ENCODE data around the gene ISG15. TPM values are rescaled to one million over a fixed set of nuclear protein-coding genes. Genes with fewer than 3 reads are reported as not detected.

The ISG15 gene
- total and polyA plus RNA-seq, 2 of the 13 experiments (the other 11 are each of a cell fraction or from before 2014, with no cell fraction given) = 42.1 to 54.9 TPM

- TF ChIP-seq MED1 (CRISPR knock-in tag; IDR thresholded peaks at IDR 0.05) (no peak), TARDBP (CRISPR knock-in tag; IDR thresholded peaks at IDR 0.05) (peak; percentile 39), KLF16 (CRISPR knock-in tag; IDR thresholded peaks at IDR 0.05) (no peak), SOX13 (IDR thresholded peaks at IDR 0.05) (no peak), SOX13 (CRISPR knock-in tag; conservative IDR thresholded peaks at IDR 0.05 in 1 of 2, IDR thresholded peaks at IDR 0.05 in 1 of 2) (no peak)
- TF ChIP-seq, protein P1, sequence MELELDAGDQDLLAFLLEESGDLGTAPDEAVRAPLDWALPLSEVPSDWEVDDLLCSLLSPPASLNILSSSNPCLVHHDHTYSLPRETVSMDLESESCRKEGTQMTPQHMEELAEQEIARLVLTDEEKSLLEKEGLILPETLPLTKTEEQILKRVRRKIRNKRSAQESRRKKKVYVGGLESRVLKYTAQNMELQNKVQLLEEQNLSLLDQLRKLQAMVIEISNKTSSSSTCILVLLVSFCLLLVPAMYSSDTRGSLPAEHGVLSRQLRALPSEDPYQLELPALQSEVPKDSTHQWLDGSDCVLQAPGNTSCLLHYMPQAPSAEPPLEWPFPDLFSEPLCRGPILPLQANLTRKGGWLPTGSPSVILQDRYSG (CRISPR knock-in tag; IDR thresholded peaks at IDR 0.05) = no peak
- TF ChIP-seq, protein P2, sequence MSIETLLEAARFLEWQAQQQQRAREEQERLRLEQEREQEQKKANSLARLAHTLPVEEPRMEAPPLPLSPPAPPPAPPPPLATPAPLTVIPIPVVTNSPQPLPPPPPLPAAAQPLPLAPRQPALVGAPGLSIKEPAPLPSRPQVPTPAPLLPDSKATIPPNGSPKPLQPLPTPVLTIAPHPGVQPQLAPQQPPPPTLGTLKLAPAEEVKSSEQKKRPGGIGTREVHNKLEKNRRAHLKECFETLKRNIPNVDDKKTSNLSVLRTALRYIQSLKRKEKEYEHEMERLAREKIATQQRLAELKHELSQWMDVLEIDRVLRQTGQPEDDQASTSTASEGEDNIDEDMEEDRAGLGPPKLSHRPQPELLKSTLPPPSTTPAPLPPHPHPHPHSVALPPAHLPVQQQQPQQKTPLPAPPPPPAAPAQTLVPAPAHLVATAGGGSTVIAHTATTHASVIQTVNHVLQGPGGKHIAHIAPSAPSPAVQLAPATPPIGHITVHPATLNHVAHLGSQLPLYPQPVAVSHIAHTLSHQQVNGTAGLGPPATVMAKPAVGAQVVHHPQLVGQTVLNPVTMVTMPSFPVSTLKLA (IDR thresholded peaks at IDR 0.05) = peak; percentile 65
- TF ChIP-seq, protein P3, sequence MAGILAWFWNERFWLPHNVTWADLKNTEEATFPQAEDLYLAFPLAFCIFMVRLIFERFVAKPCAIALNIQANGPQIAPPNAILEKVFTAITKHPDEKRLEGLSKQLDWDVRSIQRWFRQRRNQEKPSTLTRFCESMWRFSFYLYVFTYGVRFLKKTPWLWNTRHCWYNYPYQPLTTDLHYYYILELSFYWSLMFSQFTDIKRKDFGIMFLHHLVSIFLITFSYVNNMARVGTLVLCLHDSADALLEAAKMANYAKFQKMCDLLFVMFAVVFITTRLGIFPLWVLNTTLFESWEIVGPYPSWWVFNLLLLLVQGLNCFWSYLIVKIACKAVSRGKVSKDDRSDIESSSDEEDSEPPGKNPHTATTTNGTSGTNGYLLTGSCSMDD (CRISPR knock-in tag; IDR thresholded peaks at IDR 0.05) = no peak
- 0 out of 2 replicates have a peak, but pooled peaks cover under 1% of the 10 kb centered on the region for H3K4me1 ChIP-seq (ENCODE audit: insufficient read depth, low read length)
- no peak overlapping the region for H3K4me2 ChIP-seq (ENCODE audit: low read depth, low read length)
- no peaks in the 10 kb centered on the region for H4K20me1 ChIP-seq (ENCODE audit: insufficient read depth, low read length)
- no peak overlapping the region for H3K4me3 ChIP-seq (replicated peaks in 1 of 3; ENCODE audit: insufficient read depth in 1 of 3, low read depth in 2 of 3, low read length in 3 of 3)
- no peak overlapping the region for H3K9ac ChIP-seq (ENCODE audit: insufficient read depth, low read depth, low read length)
- no peaks in the 10 kb centered on the region for H3K9me3 ChIP-seq (ENCODE audit: low read length)
- ATAC-seq (no peak), FAIRE-seq (no peak), DNase-seq (ENCODE audit: low spot score) (no peak)
- no TSS peak for BruUV-seq (replicated peaks)
- in situ Hi-C loops (cut with HindIII; ENCODE audit: extremely low pct_ligation_motif_present, low pct_unique_long_range_greater_than_20kb) = no loop called here
- ChIA-PET CTCF (ENCODE audit: low intra/inter-chr PET ratio, low total read pairs) (no interaction called here), POLR2A (no interaction called here)
- intact Hi-C loops (cut with micrococcal nuclease; ENCODE audit: unreplicated experiment) = no loop called here
- 93% methylated on average over 29 of the region's 29 CpGs for WGBS (ENCODE audit: low lambda C conversion rate)
- H3K27ac ChIP-seq (ENCODE audit: extremely low read length, insufficient read depth, low read length) = no peak overlapping the region
- peaks cover 41 to 42% of the 10 kb centered on the region in 2 experiments; a peak in 4 of 5 replicates for H3K36me3 ChIP-seq (replicated peaks in 1 of 2; ENCODE audit: control insufficient read depth in 1 of 2, insufficient read depth in 2 of 2, low read length in 2 of 2)
- no peaks in the 10 kb centered on the region for H3K79me2 ChIP-seq (ENCODE audit: insufficient read depth, low read length)
- H2AFZ ChIP-seq (ENCODE audit: low read length) = no peak overlapping the region
- no peaks in the 10 kb centered on the region for H3K27me3 ChIP-seq (ENCODE audit: control insufficient read depth in 1 of 2, insufficient read depth in 2 of 2, low read length in 2 of 2)
Observed at GRCh38 chr1:1052003-1052840, 38.9 kb downstream of the ISG15 start.

All from HepG2 (cell line).